Head of caudate nucleus (tissue), 42 donors: ENCODE data around the gene MRPL24.

Source experiments
- DNase-seq, 42 donors: peaks; one replicate each; pipeline versions ENCODE4 v3.0.0 to v3.0.0-alpha.2; 2020 to 2021; ENCODE audit warnings: mixed read lengths in 7 of 42
- intact Hi-C: fragments of 100-400 bp; cut with DNase I; formaldehyde crosslinking; loops from one replicate; pipeline ENCODE4 v1.15.0; 2022

The MRPL24 gene

GRCh38 chr1:156704166-156704711 is 36.6 kb downstream of the MRPL24 start:
- no peak for DNase-seq
- intact Hi-C loops = no loop called here

GRCh38 chr1:156703741-156704140 is 37.1 kb downstream of the MRPL24 start:
- DNase-seq = no peak
- intact Hi-C loops = no loop called here

GRCh38 chr1:156703336-156703735 is 37.6 kb downstream of the MRPL24 start:
- no peak for DNase-seq
- intact Hi-C loops = no loop called here

GRCh38 chr1:156700736-156701531 is 40.0 kb downstream of the MRPL24 start:
- no peak for DNase-seq
- intact Hi-C loops = no loop called here

GRCh38 chr1:156698995-156699394 is 41.9 kb downstream of the MRPL24 start:
- no peak for DNase-seq
- intact Hi-C loops = no loop called here

- intact Hi-C loops = no loop called here
- DNase-seq = no peak
Measured at GRCh38 chr1:156697481-156697880, 43.4 kb downstream of the MRPL24 start.

- no peak for DNase-seq
- intact Hi-C loops = no loop called here
Measured at GRCh38 chr1:156696755-156697154, 44.1 kb downstream of the MRPL24 start.

GRCh38 chr1:156694690-156694962 is 46.3 kb downstream of the MRPL24 start:
- intact Hi-C loops = no loop called here
- DNase-seq = no peak

- no peak for DNase-seq
- intact Hi-C loops = no loop called here
Measured at GRCh38 chr1:156693848-156694689, 46.8 kb downstream of the MRPL24 start.

- no peak for DNase-seq
- intact Hi-C loops = no loop called here
Measured at GRCh38 chr1:156692925-156693847, 47.7 kb downstream of the MRPL24 start.

GRCh38 chr1:156692441-156692924 is 48.4 kb downstream of the MRPL24 start:
- intact Hi-C loops = no loop called here
- no peak for DNase-seq

- intact Hi-C loops = no loop called here
Measured at GRCh38 chr1:156691665-156692440, 49.0 kb downstream of the MRPL24 start.

GRCh38 chr1:156691191-156691590 is 49.7 kb downstream of the MRPL24 start:
- intact Hi-C loops = no loop called here
- DNase-seq = no peak

More at GRCh38 chr1:156691665-156692440, 49.0 kb downstream of the MRPL24 start:
- no peak for DNase-seq

GRCh38 chr1:156690675-156691036 is 50.2 kb downstream of the MRPL24 start:
- intact Hi-C loops = no loop called here
- no peak for DNase-seq

- DNase-seq = no peak
- intact Hi-C loops = loop anchor here (5.0 kb wide), 1 partner anchor 37 kb away; the partner anchor contains the start of genes ISG20L2 and METTL25B
Measured at GRCh38 chr1:156689953-156690674, 50.8 kb downstream of the MRPL24 start.

GRCh38 chr1:156689035-156689952 is 51.6 kb downstream of the MRPL24 start:
- peak; percentile 54 to 89 (median 76) for DNase-seq
- intact Hi-C loops = loop anchor here (5.0 kb wide), 1 partner anchor 38 kb away; the partner anchor contains the start of genes ISG20L2 and METTL25B
